ENCODE data around the gene SLC35D2.

SLC35D2 gene

GRCh38 chr9:96383165-96383942 is at the start of gene SLC35D2:
SLC35D2 (minus strand) TSS chr9:96383711; CDS start chr9:96383634, 77 bp downstream.
- DNase-seq: peak; percentile 17 to 27

GRCh38 chr9:96430377-96430776 is 46.9 kb upstream of the SLC35D2 start:
- no peak for DNase-seq

DNA sequence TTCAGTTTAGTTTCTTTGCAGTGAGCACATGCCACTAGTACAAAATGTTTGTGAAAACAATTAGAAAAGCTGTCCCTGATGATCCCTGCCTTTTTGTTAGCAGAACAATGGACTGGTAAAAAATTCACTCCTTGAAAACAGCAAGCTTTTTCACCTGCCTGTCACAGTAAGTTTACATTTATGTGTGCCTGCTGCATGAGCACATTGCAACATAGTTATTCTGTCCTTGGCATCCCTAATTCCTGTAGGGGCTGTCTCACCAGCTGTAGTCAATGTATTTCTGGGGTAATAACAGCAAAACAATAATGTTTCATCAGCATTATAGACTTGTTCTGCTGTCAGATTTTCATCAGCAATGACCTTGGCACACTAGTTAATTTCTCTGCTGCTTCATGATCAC is 46.2 kb upstream of the SLC35D2 start:
- no peak for DNase-seq

GRCh38 chr9:96425500-96426169 is 42.1 kb upstream of the SLC35D2 start:
- no peak for DNase-seq

GRCh38 chr9:96423985-96424336 is 40.5 kb upstream of the SLC35D2 start:
- DNase-seq: no peak

- DNase-seq: no peak
Observed at GRCh38 chr9:96423322-96423984, 39.9 kb upstream of the SLC35D2 start.

- peak in 1 of 2 experiments; percentile 36 for DNase-seq
Observed at GRCh38 chr9:96420468-96421219, 37.1 kb upstream of the SLC35D2 start.

DNA sequence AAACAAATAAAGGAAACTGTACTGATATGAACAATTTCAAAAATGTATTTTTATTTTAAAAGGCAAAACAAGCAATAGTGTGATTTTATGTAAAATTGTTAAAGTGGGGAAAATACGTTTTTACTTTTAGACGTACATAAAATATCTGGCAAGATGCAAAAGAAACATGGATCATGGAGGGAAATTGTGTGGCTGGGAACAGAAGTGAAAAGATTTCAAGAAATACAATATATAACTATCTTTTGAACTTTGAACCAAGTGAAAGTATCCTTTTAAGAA is 36.1 kb upstream of the SLC35D2 start:
- no peak for DNase-seq

DNA sequence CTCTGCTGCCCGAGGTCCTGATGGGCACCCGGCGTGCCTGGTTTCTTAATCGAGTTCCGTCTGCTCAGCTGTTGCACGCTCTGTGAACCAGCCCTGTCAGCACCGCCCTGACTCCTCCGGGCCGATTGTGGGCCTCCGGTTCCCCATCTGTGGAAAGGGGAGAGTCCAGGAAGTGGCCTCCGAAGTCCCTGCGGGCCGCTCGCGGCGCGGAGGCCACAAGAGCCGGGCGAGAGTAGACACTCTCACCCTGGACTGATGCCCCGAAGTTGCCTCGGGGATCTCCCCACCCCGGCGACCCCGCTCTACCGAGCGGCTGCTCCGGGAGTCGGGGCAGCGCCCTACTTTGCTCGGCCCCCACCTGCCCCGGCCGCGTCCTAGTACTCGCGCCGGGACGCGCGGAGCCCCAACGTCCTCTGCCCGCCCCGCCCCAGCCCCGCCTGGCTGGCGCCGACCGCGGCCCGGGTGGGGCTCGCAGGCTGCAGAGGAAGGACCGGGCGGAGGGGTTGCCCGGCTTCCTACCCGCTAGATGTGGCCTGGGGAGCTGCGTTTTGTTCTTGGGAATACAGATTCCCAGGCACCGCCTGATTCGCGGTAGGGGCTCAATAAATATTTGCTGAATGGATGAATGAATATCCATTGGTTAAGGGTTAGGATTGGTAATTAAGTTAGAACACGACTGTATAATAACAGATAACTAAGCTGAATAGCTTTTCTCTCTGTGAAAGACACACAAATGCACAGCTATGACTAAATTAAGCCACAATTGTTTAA is 35.6 kb upstream of the SLC35D2 start:
- DNase-seq: peak; percentile 66 to 73

DNA sequence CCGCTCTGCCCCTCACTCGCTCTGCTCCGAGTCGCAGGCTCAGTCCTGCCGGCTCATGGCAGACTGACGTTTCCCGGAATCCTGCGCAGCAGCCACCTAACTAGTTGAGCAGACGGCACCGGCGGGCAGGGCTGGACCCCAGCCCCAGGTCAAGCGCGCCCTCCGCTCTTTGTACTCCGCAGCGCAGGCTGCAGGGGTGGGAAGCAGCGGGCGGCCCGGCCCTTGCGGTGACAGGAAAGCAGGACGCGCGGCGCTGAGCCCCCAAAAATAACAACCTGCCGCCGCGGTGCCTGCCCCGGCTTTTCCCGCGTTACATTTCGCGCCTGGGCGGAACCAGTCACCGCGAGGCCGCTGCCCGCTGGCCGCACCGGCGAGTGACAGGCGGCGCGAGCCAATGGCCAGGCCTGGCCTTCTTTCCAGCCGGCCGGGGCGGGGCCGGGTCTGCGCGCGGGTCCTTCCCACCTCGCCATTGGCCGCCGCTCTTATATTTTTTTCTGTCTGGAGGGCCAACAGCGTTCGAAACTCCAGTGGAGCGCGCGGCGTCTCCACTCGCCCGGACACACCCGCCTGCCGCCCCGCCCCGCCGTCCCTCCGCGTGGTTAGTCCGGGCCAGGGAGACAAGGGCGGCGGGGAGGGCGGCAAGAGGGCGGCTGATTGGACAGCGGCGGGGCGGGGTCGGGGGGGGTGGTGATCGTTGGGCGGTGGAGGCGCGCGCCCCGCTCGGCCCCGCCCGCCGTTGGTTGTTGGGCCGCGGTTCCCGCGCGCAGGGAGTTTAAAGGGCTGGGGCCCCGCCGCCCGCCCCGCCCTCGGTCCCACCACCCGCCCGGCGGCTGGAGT is 34.8 kb upstream of the SLC35D2 start, which contains the start of gene ZNF367:
ZNF367 (minus strand) TSS at position 288 of the 837 bp plus-strand sequence. CDS start 338 bp downstream, outside the sequence.
- peak; percentile 95 to 96 for DNase-seq

DNA sequence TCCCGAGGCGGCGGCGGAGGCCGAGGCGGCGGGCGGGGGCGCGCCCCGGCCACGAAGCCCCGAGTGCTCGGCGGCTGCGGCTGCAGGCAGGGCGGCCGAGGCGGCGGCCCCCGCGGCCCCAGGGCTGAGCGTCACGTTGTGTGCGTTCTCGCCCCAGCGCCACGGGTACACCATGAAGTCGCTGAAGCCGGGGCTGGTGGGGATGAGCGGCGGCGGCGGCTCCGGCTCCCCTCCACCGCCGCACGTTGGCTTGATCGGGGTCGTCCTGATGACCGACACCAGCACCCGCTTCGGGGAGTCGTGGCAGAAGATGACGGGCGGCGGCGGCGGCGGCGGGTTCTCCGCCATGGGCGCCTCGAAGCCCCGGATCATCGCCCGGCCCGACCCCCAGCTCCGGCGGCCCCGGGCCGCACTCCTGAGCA is 34.2 kb upstream of the SLC35D2 start:
- DNase-seq: peak; percentile 31 to 35

DNA sequence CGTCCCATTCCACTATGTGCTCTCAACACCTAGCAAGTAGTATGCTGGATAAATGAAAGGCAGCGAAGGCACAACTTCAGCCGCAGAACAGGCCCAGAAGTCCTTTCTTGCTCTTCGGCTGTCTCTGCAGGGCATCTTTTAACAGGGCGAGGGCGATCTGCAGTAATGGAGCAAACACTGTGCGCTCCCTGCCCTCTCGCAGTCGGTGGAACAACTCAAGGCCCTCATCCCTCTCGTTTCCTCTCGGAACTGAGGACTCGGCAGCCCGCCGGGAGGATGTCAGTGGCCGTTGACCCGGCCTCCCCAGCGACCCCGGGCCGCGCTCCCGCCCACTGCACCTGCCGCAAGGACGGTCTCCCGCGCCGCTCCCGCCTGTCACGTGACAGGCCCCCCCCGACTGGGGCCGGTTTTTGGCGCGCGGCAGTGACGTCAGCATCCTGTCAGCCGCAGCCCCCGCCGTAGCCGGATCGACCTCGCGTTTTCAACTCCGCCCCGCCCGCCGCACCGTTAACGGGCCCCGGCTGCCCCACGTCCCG is 33.6 kb upstream of the SLC35D2 start:
- peak; percentile 91 to 92 for DNase-seq

DNA sequence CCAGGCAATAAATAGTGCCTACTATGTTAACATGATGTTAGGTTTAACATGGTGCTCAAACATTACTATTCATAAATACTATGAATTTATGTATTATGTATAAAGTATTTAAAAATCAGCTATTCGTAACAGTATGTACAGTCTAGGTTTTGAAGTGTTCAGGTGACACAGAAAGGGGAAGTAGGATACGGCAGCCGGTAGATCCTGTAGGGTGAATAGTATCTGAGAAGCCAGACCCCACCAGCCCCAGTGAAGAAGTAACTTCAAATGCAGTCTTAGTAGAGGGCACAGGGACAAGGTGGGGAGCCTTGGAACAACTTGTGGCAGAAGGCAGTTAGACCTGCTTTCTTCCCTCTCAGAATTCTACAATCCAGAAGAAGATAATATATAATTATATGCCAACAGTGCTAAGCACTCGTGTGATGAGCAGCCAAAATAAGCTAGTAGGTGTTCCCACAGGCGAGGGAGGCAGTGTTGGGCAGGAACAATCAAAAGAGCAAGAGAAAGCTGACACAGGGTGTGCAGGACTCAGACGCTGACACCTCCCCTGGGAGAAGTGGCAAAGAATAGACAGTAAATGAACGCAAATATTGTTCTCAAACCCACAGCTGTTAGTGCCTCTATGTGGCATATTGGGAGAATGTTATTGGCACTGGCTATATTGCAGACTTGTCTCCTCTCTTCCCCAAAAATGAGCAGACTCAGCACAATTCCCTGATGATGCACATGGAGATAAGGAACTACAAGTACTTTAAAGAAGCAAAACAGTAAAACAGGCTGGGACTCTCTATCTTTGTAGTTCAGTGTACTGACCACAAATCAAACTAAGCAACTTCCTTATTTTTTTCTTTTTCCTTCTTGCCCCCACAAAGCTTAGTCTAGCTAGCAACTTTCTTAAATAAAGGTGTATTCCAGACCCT is 30.1 kb upstream of the SLC35D2 start:
- DNase-seq: no peak

DNA sequence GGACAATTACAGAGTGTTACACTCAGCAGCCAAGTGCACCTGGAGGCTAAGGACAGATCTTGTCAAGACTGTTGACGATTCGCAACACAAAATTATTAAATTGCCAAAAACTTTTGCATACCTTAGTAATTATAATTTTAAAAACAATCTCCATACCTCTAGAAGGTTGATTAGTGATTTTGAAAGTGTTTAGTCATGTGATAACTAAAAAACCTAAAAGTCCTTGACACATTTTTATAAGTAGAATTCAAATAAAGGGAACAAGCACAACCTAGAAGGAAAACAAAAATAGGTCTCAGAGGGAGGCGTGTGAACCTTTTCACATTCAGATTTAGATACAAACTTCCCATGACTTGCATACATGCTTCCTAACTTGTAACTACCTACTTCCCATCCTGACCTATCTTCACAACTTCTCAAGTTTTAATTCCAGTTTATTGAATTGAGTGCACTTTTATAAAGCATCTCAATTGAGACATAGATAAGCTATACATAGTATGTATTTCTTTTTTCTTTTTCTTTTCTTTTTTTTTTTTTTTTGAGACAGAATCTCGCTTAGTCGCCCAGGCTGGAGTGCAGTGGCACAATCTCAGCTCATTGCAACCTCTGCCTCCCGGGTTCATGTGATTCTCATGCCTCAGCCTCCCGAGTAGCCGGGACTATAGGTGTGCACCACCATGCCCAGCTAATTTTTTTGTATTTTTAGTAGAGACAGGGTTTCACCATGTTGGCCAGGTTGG is 28.8 kb upstream of the SLC35D2 start:
- no peak for DNase-seq

DNA sequence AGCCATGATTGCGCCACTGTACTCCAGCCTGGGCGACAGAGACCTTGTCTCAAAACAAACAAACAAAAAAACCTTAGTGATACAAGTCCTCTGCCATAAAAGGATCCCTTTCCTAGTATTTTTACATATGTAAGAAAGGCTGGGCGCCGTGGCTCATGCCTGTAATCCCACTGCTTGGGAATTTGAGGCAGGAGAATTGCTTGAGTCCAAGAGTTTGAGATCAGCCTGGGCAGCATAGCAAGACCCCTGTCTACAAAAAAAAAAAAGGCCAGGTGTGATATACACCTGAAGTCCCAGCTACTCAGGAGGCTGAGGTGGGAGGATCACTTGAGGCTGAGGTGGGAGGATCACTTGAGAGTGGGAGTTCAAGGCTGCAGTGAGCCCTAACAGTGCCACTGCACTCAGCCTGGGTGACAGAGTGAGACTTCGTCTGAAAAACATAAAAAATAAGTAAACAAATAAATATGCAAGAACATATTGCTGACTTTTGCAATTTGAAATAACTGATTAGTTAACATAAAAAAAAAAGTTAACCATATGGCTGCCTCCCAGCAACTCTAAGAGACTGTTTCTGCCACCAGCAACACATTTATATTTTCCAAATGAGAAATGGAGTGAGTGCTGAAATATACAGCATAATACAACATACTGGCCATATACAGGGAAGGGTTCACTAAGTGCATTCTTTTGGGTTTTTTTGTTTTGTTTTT is 27.8 kb upstream of the SLC35D2 start:
- no peak for DNase-seq

- no peak for DNase-seq
Observed at GRCh38 chr9:96408409-96409280, 25.1 kb upstream of the SLC35D2 start.

GRCh38 chr9:96400132-96400910 is 16.8 kb upstream of the SLC35D2 start:
- no peak for DNase-seq
